Panc1 (cell line): ENCODE measurements around the gene MUC5B. TPM values are rescaled to one million over a fixed set of nuclear protein-coding genes. Genes with fewer than 3 reads are reported as not detected.

Experiments
- ATAC-seq: fragments of 200-7000 bp; cut with Tn5 transposase; 2 replicates; pipeline ENCODE4 v1.9.1; 2020; ENCODE audit warnings: mild to moderate bottlenecking, moderate library complexity
- BruUV-seq: library from RNA; stranded (reverse); fragments of 400-500 nt; replicated peaks from 2 replicates; lab custom pipeline; 2021; lab: Mats Ljungman, UMichigan
- CTCF ChIA-PET: fragments of 300-600 bp; sonication (Branson Sonifier 250); formaldehyde crosslinking; loops from one replicate; lab custom pipeline; 2022; ENCODE audit warnings: antibody characterized with exemption; lab: Charles Lee
- POLR2A ChIA-PET: fragments of 300-600 bp; sonication (Branson Sonifier 250); formaldehyde crosslinking; loops from one replicate; lab custom pipeline; 2022; ENCODE audit warnings: antibody characterized with exemption; lab: Charles Lee
- DNase-seq: peaks from one replicate; pipeline ENCODE4 v3.0.0-alpha.2; 2010; ENCODE audit warnings: low read depth, low spot score
- H3K27ac ChIP-seq: 2 replicates; pipeline ENCODE4 v1.5.1; 2011; ENCODE audit warnings: mild to moderate bottlenecking, low read length, inconsistent platforms
- H3K27me3 ChIP-seq: fragments of 200-500 bp; sonication (Bioruptor generic); 2 replicates; pipeline ENCODE4 v1.6.0; 2014; ENCODE audit warnings: low read length, inconsistent platforms; ENCODE audit not compliant: control insufficient read depth, insufficient read depth
- H3K36me3 ChIP-seq: fragments of 200-500 bp; sonication (Bioruptor generic); 2 replicates; pipeline ENCODE4 v1.5.1; 2014; ENCODE audit warnings: inconsistent platforms, mild to moderate bottlenecking, low read length, moderate library complexity; ENCODE audit not compliant: control insufficient read depth, insufficient read depth
- H3K4me1 ChIP-seq: 2 replicates; pipeline ENCODE4 v1.5.1; 2011; ENCODE audit warnings: inconsistent platforms, mild to moderate bottlenecking, low read length, moderate library complexity; ENCODE audit not compliant: control insufficient read depth, insufficient read depth
- H3K4me3 ChIP-seq, 2 experiments: 2 replicates each; pipeline ENCODE4 v1.5.1; 2011 to 2012; ENCODE audit warnings: low read depth in 2 of 2, low read length in 2 of 2, mild to moderate bottlenecking in 2 of 2, inconsistent platforms in 1 of 2, moderate library complexity in 1 of 2
- H3K9me3 ChIP-seq: fragments of 200-500 bp; sonication (Bioruptor generic); 2 replicates; pipeline ENCODE4 v1.5.1; 2014; ENCODE audit warnings: low read depth, mild to moderate bottlenecking, inconsistent platforms, low read length, moderate library complexity; ENCODE audit not compliant: control insufficient read depth, insufficient read depth
- CTCF ChIP-seq: fragments of 450-650 bp; IDR thresholded peaks from 2 replicates; pipeline ENCODE4 v1.5.1; 2017; ENCODE audit warnings: mild to moderate bottlenecking
- POLR2AphosphoS5 ChIP-seq: IDR thresholded peaks from 2 replicates; pipeline ENCODE4 v1.6.1; 2012; ENCODE audit warnings: mild to moderate bottlenecking, low read depth, low read length, moderate library complexity
- REST ChIP-seq, 2 experiments: IDR thresholded peaks; 2 replicates each; pipeline ENCODE4 v1.6.1; 2011 to 2012; ENCODE audit warnings: low read depth in 2 of 2, control low read depth in 1 of 2, low read length in 1 of 2, mild to moderate bottlenecking in 1 of 2, moderate library complexity in 1 of 2; ENCODE audit not compliant: insufficient read depth in 1 of 2
- SIN3A ChIP-seq: IDR thresholded peaks from 2 replicates; pipeline ENCODE4 v1.6.1; 2012; ENCODE audit warnings: low read depth, mild to moderate bottlenecking, low read length, moderate library complexity, borderline replicate concordance; ENCODE audit not compliant: insufficient read depth
- TCF7L2 ChIP-seq: IDR thresholded peaks from 2 replicates; pipeline ENCODE4 v1.6.1; 2011; ENCODE audit warnings: mild to moderate bottlenecking, low read depth, low read length, inconsistent platforms
- in situ Hi-C: cut with HindIII; loops from 2 replicates; pipeline ENCODE4 v1.10.0; 2016; ENCODE audit warnings: low sequenced_read_pairs, low pct_unique_long_range_greater_than_20kb
- intact Hi-C: fragments of 100-400 bp; cut with micrococcal nuclease; formaldehyde crosslinking; loops from one replicate; pipeline ENCODE4 v1.10.0; 2022; ENCODE audit not compliant: unreplicated experiment
- total RNA-seq: library from RNA; stranded (reverse); gene quantifications from one replicate; pipeline ENCODE4 v1.2.1, GENCODE V29; 2021; ENCODE audit not compliant: unreplicated experiment

The MUC5B gene
- total RNA-seq, 1 experiment from 2014 or later, result 1.2 TPM

GRCh38 chr11:1300121-1300520 is 77.3 kb downstream of the MUC5B start:
- ChIA-PET POLR2A (no interaction called here), CTCF (no interaction called here)
- Histone ChIP-seq H3K4me1 (peaks cover 4% of the 10 kb centered on the region; the same call in 1 of the 2 replicates), H3K27me3 (no peaks in the 10 kb centered on the region), H3K9me3 (no peaks in the 10 kb centered on the region), H3K27ac (no peak overlapping the region), H3K4me3 (no peak overlapping the region), H3K36me3 (no peaks in the 10 kb centered on the region)
- no TSS peak for BruUV-seq
- ATAC-seq (no peak), DNase-seq (no peak)
- TF ChIP-seq REST (IDR thresholded peaks at IDR 0.05; ENCODE audit: insufficient read depth in 1 of 2, low read depth in 2 of 2, low read length in 1 of 2), result no peak
- no peak for TF ChIP-seq TCF7L2
- TF ChIP-seq CTCF, result no peak
- TF ChIP-seq SIN3A, result no peak
- TF ChIP-seq POLR2AphosphoS5, result no peak
- in situ Hi-C loops (no loop called here), intact Hi-C loops (loop anchor here (10.0 kb wide), 1 partner anchor 215 kb away; no protein-coding TSS in a partner anchor)

- intact Hi-C loops (loop anchor here (10.0 kb wide), 1 partner anchor 214 kb away; no protein-coding TSS in a partner anchor), in situ Hi-C loops (no loop called here)
- H3K4me3 ChIP-seq, result no peak overlapping the region
- CTCF ChIA-PET, result no interaction called here
- POLR2A ChIA-PET, result no interaction called here
- H3K9me3 ChIP-seq, result no peaks in the 10 kb centered on the region
- H3K27ac ChIP-seq, result no peak overlapping the region
- DNase-seq, result no peak
- no peaks in the 10 kb centered on the region for H3K27me3 ChIP-seq
- BruUV-seq, result no TSS peak
- no peaks in the 10 kb centered on the region for H3K36me3 ChIP-seq
- TF ChIP-seq TCF7L2, result no peak
- no peak for TF ChIP-seq REST (IDR thresholded peaks at IDR 0.05; ENCODE audit: insufficient read depth in 1 of 2, low read depth in 2 of 2, low read length in 1 of 2)
- no peak for TF ChIP-seq POLR2AphosphoS5
- no peak for TF ChIP-seq SIN3A
- no peak for TF ChIP-seq CTCF
- ATAC-seq, result no peak
- H3K4me1 ChIP-seq, result peaks cover 4% of the 10 kb centered on the region; the same call in 1 of the 2 replicates
Observed at GRCh38 chr11:1300569-1301187, 77.8 kb downstream of the MUC5B start.
